WTC11 (cell line): ENCODE measurements around the gene NTPCR. TPM values are rescaled to one million over a fixed set of nuclear protein-coding genes. Genes with fewer than 3 reads are reported as not detected.

ENCODE experiments used
- ATAC-seq: fragments of 200-7000 bp; cut with Tn5 transposase; 2 replicates; pipeline ENCODE4 v1.10.0; 2021; ENCODE audit warnings: mild to moderate bottlenecking, moderate library complexity
- CTCF ChIA-PET: fragments of 300-600 bp; sonication (Branson Sonifier 250); formaldehyde crosslinking; loops from one replicate; lab custom pipeline; 2021; ENCODE audit warnings: antibody characterized with exemption; lab: Charles Lee
- POLR2A ChIA-PET: fragments of 350-600 bp; sonication (Branson Sonifier 250); formaldehyde crosslinking; loops from one replicate; lab custom pipeline; 2021; ENCODE audit warnings: antibody characterized with exemption; lab: Charles Lee
- DNase-seq: peaks from one replicate; pipeline ENCODE4 v3.0.0; 2021; ENCODE audit warnings: low spot score
- H3K27ac Mint-ChIP-seq: 2 replicates; pipeline ENCODE4 v1.8.0; 2021; ENCODE audit warnings: mixed read lengths
- H3K27me3 Mint-ChIP-seq: 2 replicates; pipeline ENCODE4 v1.8.0; 2021; ENCODE audit warnings: low read depth, mild to moderate bottlenecking, moderate library complexity, mixed read lengths
- H3K36me3 Mint-ChIP-seq: 2 replicates; pipeline ENCODE4 v1.8.0; 2021; ENCODE audit warnings: mixed read lengths
- H3K4me1 Mint-ChIP-seq: 2 replicates; pipeline ENCODE4 v1.8.0; 2022; ENCODE audit warnings: mixed read lengths
- H3K4me3 Mint-ChIP-seq: 2 replicates; pipeline ENCODE4 v1.8.0; 2021; ENCODE audit warnings: mild to moderate bottlenecking, moderate library complexity, mixed read lengths
- H3K9me3 Mint-ChIP-seq: 2 replicates; pipeline ENCODE4 v1.8.0; 2021; ENCODE audit warnings: mixed read lengths
- CBFB ChIP-seq: sonication (generic); formaldehyde crosslinking; IDR thresholded peaks from 2 replicates; pipeline ENCODE4 v1.8.1; 2022; ENCODE audit warnings: mild to moderate bottlenecking, low read depth, missing genetic modification reagents
- E2F1 ChIP-seq: sonication (generic); formaldehyde crosslinking; IDR thresholded peaks from 2 replicates; pipeline ENCODE4 v1.8.0; 2022; ENCODE audit warnings: mild to moderate bottlenecking, missing genetic modification reagents
- ESRRA ChIP-seq: sonication (generic); formaldehyde crosslinking; IDR thresholded peaks from 2 replicates; pipeline ENCODE4 v1.8.1; 2022; ENCODE audit warnings: mild to moderate bottlenecking, missing genetic modification reagents, borderline replicate concordance
- FOXP1 ChIP-seq: sonication (generic); formaldehyde crosslinking; IDR thresholded peaks from 2 replicates; pipeline ENCODE4 v1.8.0; 2022; ENCODE audit warnings: missing genetic modification reagents, mild to moderate bottlenecking, moderate library complexity, borderline replicate concordance
- FOXP4 ChIP-seq: sonication (generic); formaldehyde crosslinking; IDR thresholded peaks from 2 replicates; pipeline ENCODE4 v1.8.0; 2022; ENCODE audit warnings: mild to moderate bottlenecking, missing genetic modification reagents
- GABPB1 ChIP-seq: sonication (generic); formaldehyde crosslinking; IDR thresholded peaks from 2 replicates; pipeline ENCODE4 v1.8.1; 2023; ENCODE audit warnings: mild to moderate bottlenecking, missing genetic modification reagents
- GTF2I ChIP-seq: fragments of 250-450 bp; sonication (Bioruptor Pico); conservative IDR thresholded peaks from 2 replicates; pipeline ENCODE4 v1.4.0; 2021; ENCODE audit warnings: mild to moderate bottlenecking
- IRF2 ChIP-seq: sonication (generic); formaldehyde crosslinking; IDR thresholded peaks from 2 replicates; pipeline ENCODE4 v1.8.0; 2022; ENCODE audit warnings: low read depth, missing genetic modification reagents, borderline replicate concordance
- JAZF1 ChIP-seq: fragments of 250-450 bp; sonication (Bioruptor Pico); IDR thresholded peaks from 2 replicates; pipeline ENCODE4 v1.9.0; 2021; ENCODE audit warnings: moderate library complexity, mild to moderate bottlenecking, inconsistent platforms
- MAX ChIP-seq: sonication (generic); formaldehyde crosslinking; IDR thresholded peaks from 2 replicates; pipeline ENCODE4 v1.8.0; 2022; ENCODE audit warnings: mild to moderate bottlenecking, missing genetic modification reagents
- MLX ChIP-seq: sonication (generic); formaldehyde crosslinking; IDR thresholded peaks from 2 replicates; pipeline ENCODE4 v1.8.1; 2023; ENCODE audit warnings: mild to moderate bottlenecking, missing genetic modification reagents, moderate library complexity
- NFATC4 ChIP-seq: fragments of 250-450 bp; sonication (Bioruptor Pico); IDR thresholded peaks from 2 replicates; pipeline ENCODE4 v1.9.0; 2021; ENCODE audit warnings: mild to moderate bottlenecking
- NFE2L1 ChIP-seq: sonication (generic); formaldehyde crosslinking; IDR thresholded peaks from 2 replicates; pipeline ENCODE4 v1.8.1; 2023; ENCODE audit warnings: missing genetic modification reagents
- NFYB ChIP-seq: sonication (generic); formaldehyde crosslinking; conservative IDR thresholded peaks from 2 replicates; pipeline ENCODE4 v1.8.0; 2022; ENCODE audit warnings: low read depth, missing genetic modification reagents
- NR2C2 ChIP-seq: sonication (generic); formaldehyde crosslinking; IDR thresholded peaks from 2 replicates; pipeline ENCODE4 v1.8.0; 2022; ENCODE audit warnings: mild to moderate bottlenecking, missing genetic modification reagents
- OVOL2 ChIP-seq: fragments of 250-450 bp; sonication (Bioruptor Pico); IDR thresholded peaks from 2 replicates; pipeline ENCODE4 v1.9.0; 2021; ENCODE audit warnings: mild to moderate bottlenecking, borderline replicate concordance
- PREB ChIP-seq: sonication (generic); formaldehyde crosslinking; IDR thresholded peaks from 2 replicates; pipeline ENCODE4 v1.8.1; 2022; ENCODE audit warnings: mild to moderate bottlenecking, missing genetic modification reagents, moderate library complexity, borderline replicate concordance
- RORB ChIP-seq: fragments of 250-450 bp; sonication (Bioruptor Pico); IDR thresholded peaks from 2 replicates; pipeline ENCODE4 v1.9.0; 2021; ENCODE audit warnings: mild to moderate bottlenecking
- TEAD4 ChIP-seq: sonication (generic); formaldehyde crosslinking; IDR thresholded peaks from 2 replicates; pipeline ENCODE4 v1.8.0; 2022; ENCODE audit warnings: mild to moderate bottlenecking, missing genetic modification reagents
- USF2 ChIP-seq: sonication (generic); formaldehyde crosslinking; IDR thresholded peaks from 2 replicates; pipeline ENCODE4 v1.8.1; 2023; ENCODE audit warnings: mild to moderate bottlenecking, missing genetic modification reagents, moderate library complexity
- ZNF121 ChIP-seq: sonication (generic); formaldehyde crosslinking; IDR thresholded peaks from 2 replicates; pipeline ENCODE4 v1.8.0; 2023; ENCODE audit warnings: missing genetic modification reagents
- ZNF219 ChIP-seq: sonication (generic); formaldehyde crosslinking; IDR thresholded peaks from 2 replicates; pipeline ENCODE4 v1.8.0; 2023; ENCODE audit warnings: missing genetic modification reagents, mild to moderate bottlenecking, borderline replicate concordance
- ZNF281 ChIP-seq: sonication (generic); formaldehyde crosslinking; IDR thresholded peaks from 2 replicates; pipeline ENCODE4 v1.8.0; 2023; ENCODE audit warnings: mild to moderate bottlenecking, missing genetic modification reagents
- ZNF416 ChIP-seq: fragments of 250-450 bp; sonication (Bioruptor Pico); IDR thresholded peaks from 2 replicates; pipeline ENCODE4 v1.9.0; 2021; ENCODE audit warnings: mild to moderate bottlenecking, inconsistent platforms
- ZNF423 ChIP-seq: fragments of 250-450 bp; sonication (Bioruptor Pico); IDR thresholded peaks from 2 replicates; pipeline ENCODE4 v2.1.2; 2022; ENCODE audit warnings: mild to moderate bottlenecking, moderate library complexity
- total RNA-seq: library from RNA; stranded (reverse); gene quantifications from 3 replicates; pipeline ENCODE4 v1.2.3, GENCODE V29; 2021

The NTPCR gene
- total RNA-seq, 1 experiment from 2014 or later = 102 TPM

GRCh38 chr1:232968391-232968790, 18.0 kb downstream of the NTPCR start:
- POLR2A ChIA-PET = no interaction called here
- H3K4me3 Mint-ChIP-seq = no peak overlapping the region
- H3K9me3 Mint-ChIP-seq = peaks cover 11% of the 10 kb centered on the region
- peaks cover 62% of the 10 kb centered on the region for H3K36me3 Mint-ChIP-seq
- H3K4me1 Mint-ChIP-seq = no peaks in the 10 kb centered on the region
- no peak for TF ChIP-seq GTF2I (CRISPR knock-in tag)
- no peak for TF ChIP-seq MLX (CRISPR knock-in tag)
- TF ChIP-seq PREB = no peak
- no peak for TF ChIP-seq GABPB1
- no peak for TF ChIP-seq FOXP4 (CRISPR knock-in tag)
- TF ChIP-seq RORB (CRISPR knock-in tag) = no peak
- TF ChIP-seq OVOL2 = no peak
- TF ChIP-seq ESRRA (CRISPR knock-in tag) = no peak
- no peak for TF ChIP-seq ZNF281 (CRISPR knock-in tag)
- TF ChIP-seq ZNF219 = no peak
- TF ChIP-seq IRF2 (CRISPR knock-in tag) = no peak
- TF ChIP-seq CBFB (CRISPR knock-in tag) = no peak
- no peak for TF ChIP-seq NFATC4 (CRISPR knock-in tag)
- TF ChIP-seq MAX (CRISPR knock-in tag) = no peak
- TF ChIP-seq, all 79 proteins: peak for 0
- no peaks in the 10 kb centered on the region for H3K27me3 Mint-ChIP-seq
- DNase-seq (no peak), ATAC-seq (no peak)
- no peak overlapping the region for H3K27ac Mint-ChIP-seq
- CTCF ChIA-PET = no interaction called here

GRCh38 chr1:232968965-232969364, 18.6 kb downstream of the NTPCR start:
- peaks cover 65% of the 10 kb centered on the region for H3K36me3 Mint-ChIP-seq
- no peak for ATAC-seq
- CTCF ChIA-PET = no interaction called here

More at GRCh38 chr1:232968965-232969364, 18.6 kb downstream of the NTPCR start:
- H3K9me3 Mint-ChIP-seq = peaks cover 17% of the 10 kb centered on the region
- no peak overlapping the region for H3K27ac Mint-ChIP-seq
- no peaks in the 10 kb centered on the region for H3K4me1 Mint-ChIP-seq
- no peak for TF ChIP-seq USF2 (CRISPR knock-in tag)
- no peak for TF ChIP-seq E2F1 (CRISPR knock-in tag)
- no peak for TF ChIP-seq ZNF423 (CRISPR knock-in tag)
- TF ChIP-seq NFE2L1 (CRISPR knock-in tag) = no peak
- no peak for TF ChIP-seq JAZF1 (CRISPR knock-in tag)
- no peak for TF ChIP-seq FOXP1 (CRISPR knock-in tag)
- no peak for TF ChIP-seq ZNF416 (CRISPR knock-in tag)
- no peak for TF ChIP-seq ZNF121
- TF ChIP-seq NFYB (CRISPR knock-in tag) = no peak
- no peak for TF ChIP-seq TEAD4
- no peak for TF ChIP-seq NR2C2 (CRISPR knock-in tag)
- no peaks in the 10 kb centered on the region for H3K27me3 Mint-ChIP-seq
- no peak for DNase-seq
- no peak overlapping the region for H3K4me3 Mint-ChIP-seq
- POLR2A ChIA-PET = no interaction called here
